GM19452 (cell line): Measurements from ENCODE around the gene TMEM191B.
"Not testable (repeated sequence)": the region's sequence is repeated elsewhere in the genome, so short reads cannot be mapped to it uniquely, and the experiment has no call there.

Experiments used
- ATAC-seq: cut with Tn5 transposase; IDR thresholded peaks from one replicate; pipeline ENCODE4 v1.9.1; 2021; ENCODE audit not compliant: unreplicated experiment

The TMEM191B gene

GRCh38 chr22:18554280-18555256, 27.0 kb downstream of the TMEM191B start:
- ATAC-seq: not testable (repeated sequence)

- not testable (repeated sequence) for ATAC-seq
Measured at GRCh38 chr22:18558516-18558915, 30.9 kb downstream of the TMEM191B start.

GRCh38 chr22:18558939-18559338, 31.3 kb downstream of the TMEM191B start:
- not testable (repeated sequence) for ATAC-seq

- not testable (repeated sequence) for ATAC-seq
Measured at GRCh38 chr22:18560099-18560974, 32.7 kb downstream of the TMEM191B start.

GRCh38 chr22:18570509-18571246, 43.1 kb downstream of the TMEM191B start:
- not testable (repeated sequence) for ATAC-seq

GRCh38 chr22:18573483-18574164, 46.0 kb downstream of the TMEM191B start:
- ATAC-seq: not testable (repeated sequence)

GRCh38 chr22:18574555-18574954, 47.0 kb downstream of the TMEM191B start:
- not testable (repeated sequence) for ATAC-seq

GRCh38 chr22:18575686-18576085, 48.1 kb downstream of the TMEM191B start:
- not testable (repeated sequence) for ATAC-seq

GRCh38 chr22:18577090-18577818, 49.7 kb downstream of the TMEM191B start:
- not testable (repeated sequence) for ATAC-seq

GRCh38 chr22:18577847-18578246, 50.2 kb downstream of the TMEM191B start:
- ATAC-seq: not testable (repeated sequence)
